GM23338 (cell line): ENCODE results near the gene ACVR1C.

Experiments
- CTCF ChIP-seq, 2 experiments: fragments of 200-600 bp in 1 of 2; sonication (generic) in 1 of 2; conservative IDR thresholded peaks; 2 replicates each; pipeline versions ENCODE4 v1.5.1 to v1.6.1; 2016 to 2017; ENCODE audit warnings: antibody characterized with exemption in 2 of 2, low read depth in 2 of 2, mild to moderate bottlenecking in 2 of 2, moderate library complexity in 1 of 2
- EZH2 ChIP-seq: fragments of 200-600 bp; sonication (generic); IDR thresholded peaks from one replicate; pipeline ENCODE4 v1.8.0; 2017; ENCODE audit warnings: antibody characterized with exemption, mild to moderate bottlenecking, low read depth; ENCODE audit not compliant: unreplicated experiment

GRCh38 chr2:157526070-157526469, 102.6 kb downstream of the ACVR1C start:
- no peak for TF ChIP-seq CTCF (conservative IDR thresholded peaks at IDR 0.05; ENCODE audit: low read depth in 2 of 2)
- TF ChIP-seq EZH2: no peak
